ENCODE results near the gene PSMD2.

DNA sequence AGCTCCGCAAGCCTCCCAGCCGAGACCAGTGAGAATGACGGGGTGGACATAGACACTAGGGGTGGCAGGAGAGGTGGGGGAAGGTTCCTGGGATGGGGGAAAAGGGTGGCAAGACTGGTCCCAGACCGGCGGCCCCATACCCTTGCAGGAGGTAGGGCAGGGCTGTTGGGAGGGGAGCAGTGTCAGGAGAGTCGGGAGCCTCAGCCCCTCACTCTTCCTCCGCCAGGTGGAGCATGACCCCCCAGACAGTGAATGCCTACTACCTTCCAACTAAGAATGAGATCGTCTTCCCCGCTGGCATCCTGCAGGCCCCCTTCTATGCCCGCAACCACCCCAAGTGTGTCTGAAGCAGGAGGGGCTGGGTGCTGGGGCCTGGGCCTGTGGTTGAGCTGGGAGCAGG, 8.7 kb upstream of the PSMD2 start:
- TF ChIP-seq, protein P1, sequence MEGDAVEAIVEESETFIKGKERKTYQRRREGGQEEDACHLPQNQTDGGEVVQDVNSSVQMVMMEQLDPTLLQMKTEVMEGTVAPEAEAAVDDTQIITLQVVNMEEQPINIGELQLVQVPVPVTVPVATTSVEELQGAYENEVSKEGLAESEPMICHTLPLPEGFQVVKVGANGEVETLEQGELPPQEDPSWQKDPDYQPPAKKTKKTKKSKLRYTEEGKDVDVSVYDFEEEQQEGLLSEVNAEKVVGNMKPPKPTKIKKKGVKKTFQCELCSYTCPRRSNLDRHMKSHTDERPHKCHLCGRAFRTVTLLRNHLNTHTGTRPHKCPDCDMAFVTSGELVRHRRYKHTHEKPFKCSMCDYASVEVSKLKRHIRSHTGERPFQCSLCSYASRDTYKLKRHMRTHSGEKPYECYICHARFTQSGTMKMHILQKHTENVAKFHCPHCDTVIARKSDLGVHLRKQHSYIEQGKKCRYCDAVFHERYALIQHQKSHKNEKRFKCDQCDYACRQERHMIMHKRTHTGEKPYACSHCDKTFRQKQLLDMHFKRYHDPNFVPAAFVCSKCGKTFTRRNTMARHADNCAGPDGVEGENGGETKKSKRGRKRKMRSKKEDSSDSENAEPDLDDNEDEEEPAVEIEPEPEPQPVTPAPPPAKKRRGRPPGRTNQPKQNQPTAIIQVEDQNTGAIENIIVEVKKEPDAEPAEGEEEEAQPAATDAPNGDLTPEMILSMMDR (IDR thresholded peaks at IDR 0.05) = no peak
- TF ChIP-seq POLR2A (IDR thresholded peaks at IDR 0.05) = no peak

Data from heart left ventricle (tissue), 13 donors.